NCI-H2107 treated with DMSO at 0.1 percent for 48 hours (cell line): Measurements from ENCODE around the gene SLC2A8.
A peak's percentile ranks its signal among the peaks of the same experiment; 100 is the strongest.

ENCODE experiments used
- DNase-seq: peaks from one replicate; lab custom pipeline; 2025; ENCODE audit not compliant: unreplicated experiment; lab: John Stamatoyannopoulos, UW

The SLC2A8 gene

DNA sequence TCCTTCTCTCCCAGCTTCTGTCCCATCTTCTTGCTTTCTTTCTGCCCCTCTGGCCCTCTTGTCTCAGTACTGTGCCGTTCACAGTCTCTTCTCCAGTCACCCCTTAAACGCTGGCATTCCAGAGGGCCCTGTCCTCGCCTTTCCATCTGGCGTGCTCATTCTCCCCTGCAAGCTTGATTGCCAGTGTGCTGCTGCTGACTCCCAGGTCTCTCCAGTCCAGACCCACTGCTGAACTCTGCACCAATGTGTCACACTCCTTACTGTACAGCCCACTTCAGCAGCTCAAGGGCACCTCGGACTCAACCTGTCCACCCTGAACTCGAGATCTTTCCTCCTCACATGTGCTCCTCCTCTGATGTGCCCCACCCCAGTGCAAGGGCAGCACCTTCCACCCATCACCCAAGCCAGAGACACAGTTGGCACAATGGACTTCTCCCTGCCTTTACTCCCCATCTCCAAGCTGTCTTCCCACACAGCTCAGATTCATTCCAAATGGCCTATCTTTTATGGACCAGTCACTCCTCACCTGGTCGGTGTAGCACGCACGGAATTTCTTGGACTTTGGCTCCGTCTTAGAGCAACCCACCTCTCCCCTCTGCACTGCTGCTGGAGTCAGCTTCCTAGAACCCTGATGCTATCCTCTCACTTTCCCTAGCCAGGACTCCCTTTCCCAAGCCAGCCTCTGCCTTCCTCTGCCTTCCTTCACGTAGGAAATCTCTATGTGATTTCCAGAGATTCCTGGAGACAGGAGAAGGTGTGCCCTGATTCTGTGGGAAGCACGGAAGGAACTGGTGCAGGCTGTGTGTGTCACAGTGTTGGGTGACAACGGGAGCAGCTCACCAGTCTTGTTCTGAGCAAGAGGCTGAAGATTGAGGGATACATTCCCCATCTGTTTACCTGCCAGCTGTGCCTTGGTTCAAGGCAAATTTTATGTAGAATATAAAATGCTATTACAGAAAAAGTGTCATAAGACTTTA is 26.0 kb upstream of the SLC2A8 start:
- DNase-seq, result no peak

DNA sequence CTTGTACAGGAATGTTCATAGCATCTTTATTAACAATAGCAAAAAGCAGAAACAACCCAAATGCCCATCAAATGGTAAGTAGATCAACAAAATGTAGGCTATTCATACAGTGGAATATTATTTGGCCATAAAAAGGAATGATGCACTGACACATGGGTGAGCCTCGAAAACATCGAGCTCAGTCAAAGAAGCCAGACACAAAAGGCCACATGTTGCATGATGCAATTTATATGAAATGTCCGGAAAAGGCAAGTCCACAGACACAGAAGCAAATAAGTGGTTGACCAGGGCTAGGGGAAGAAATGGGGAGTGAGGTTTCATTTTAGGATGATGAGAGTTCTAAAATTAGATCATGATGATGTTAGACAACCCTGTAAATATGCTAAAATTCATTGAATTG is 16.5 kb upstream of the SLC2A8 start:
- DNase-seq, result no peak

DNA sequence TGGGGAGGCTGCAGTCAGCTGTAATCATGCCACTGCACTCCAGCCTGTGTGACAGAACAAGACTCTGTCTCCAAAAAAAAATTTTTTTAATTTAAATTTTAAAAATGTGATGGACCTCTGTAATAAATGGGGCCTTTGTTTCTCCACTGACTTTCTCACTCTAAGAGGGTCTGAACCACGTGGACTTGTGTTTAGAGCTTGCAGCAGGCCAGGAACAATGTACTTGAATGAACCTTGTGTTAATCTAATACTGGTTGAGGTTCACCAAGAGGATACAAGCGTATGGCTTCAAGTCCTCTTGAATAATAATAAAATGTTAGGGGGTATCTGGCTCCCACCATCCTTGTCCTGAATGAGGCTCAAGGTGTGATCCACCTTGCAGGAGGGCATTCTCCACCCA is 14.4 kb upstream of the SLC2A8 start:
- DNase-seq, result no peak

DNA sequence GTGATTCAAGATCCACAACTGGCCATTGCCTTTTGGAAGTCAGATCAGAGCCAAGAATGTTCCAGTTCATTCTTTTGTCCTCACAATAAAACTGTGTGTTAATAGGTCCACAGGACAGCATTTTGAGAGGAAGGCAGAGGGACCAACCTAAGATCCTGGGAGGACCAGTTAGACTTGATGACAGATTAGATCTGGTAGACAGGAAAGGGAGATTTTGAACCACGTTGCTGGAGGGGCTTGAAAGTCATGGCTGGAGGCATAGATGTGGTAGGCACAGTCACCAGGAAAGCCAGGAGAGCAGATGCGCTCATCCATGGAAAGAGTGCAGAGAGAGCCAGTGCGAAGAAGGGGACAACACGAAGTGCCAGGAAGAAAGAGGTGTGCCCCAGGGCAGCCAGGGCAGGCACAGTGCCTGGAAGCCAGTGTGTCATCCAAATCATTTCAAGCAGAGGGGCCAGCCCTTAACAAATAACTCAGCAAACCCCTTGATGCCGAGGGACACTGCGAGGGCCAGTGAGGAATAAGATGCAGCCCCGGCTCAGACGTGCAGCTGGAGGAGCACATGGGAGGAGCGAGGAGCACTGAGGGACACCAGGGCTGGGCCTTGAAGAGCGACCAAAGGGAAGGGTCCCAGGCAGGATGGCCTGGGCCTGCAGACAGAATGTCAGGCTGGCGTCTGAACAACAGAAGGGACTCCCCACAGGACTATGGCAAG is 12.8 kb upstream of the SLC2A8 start:
- no peak for DNase-seq

DNA sequence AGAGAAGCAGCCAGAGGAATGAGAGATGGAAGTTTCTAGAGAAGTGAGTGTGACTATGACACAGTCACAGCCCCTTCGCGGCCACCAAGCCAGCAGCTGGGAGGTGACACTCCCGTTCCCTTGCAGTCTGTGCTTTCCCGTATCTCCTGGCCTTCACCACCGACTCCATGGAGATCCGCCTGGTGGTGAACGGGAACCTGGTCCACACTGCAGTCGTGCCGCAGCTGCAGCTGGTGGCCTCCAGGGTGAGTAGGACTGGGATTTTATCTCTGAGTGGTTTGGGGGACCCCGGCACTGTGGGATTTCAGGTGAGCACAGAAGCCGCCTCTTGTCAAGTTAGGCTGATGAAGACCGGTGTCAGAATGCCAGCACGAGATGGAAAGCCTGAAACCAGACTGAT is 12.1 kb upstream of the SLC2A8 start:
- DNase-seq, result no peak

DNA sequence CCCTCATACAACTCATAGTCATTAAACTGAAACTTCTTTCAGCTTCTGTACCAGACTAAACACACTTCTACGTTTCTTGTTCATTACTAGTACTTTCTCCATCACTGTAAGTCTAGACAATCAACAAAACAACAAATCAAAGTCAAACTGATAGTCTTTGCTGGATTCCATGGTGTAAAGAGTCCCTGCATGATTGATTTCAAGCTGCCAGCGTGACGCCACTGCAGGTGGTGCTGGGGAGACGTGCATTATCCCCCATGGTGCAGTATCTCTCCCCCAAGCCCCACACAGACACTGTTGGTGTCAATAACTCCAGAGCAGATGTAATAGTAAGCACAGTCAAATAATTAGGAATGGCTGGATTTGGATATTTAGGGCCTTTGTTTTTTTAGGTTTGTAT is 10.7 kb upstream of the SLC2A8 start:
- DNase-seq, result no peak

DNA sequence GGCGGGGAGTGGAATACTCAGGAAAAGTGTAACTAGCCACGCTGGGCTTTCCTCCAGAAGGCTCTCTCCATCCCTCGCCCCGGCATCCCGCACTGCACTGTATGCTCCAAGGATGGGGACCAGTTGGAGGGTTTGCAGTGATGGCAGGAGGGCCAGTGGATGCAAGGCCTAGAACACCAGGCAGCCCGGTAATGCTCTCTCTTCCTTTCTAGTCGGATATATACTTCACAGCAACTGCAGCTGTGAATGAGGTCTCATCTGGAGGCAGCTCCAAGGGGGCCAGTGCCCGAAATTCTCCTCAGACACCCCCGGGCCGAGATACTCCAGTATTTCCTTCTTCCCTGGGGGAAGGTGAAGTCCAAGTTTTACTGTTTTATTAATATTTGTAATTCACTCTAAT is 10.0 kb upstream of the SLC2A8 start:
- DNase-seq, result no peak

DNA sequence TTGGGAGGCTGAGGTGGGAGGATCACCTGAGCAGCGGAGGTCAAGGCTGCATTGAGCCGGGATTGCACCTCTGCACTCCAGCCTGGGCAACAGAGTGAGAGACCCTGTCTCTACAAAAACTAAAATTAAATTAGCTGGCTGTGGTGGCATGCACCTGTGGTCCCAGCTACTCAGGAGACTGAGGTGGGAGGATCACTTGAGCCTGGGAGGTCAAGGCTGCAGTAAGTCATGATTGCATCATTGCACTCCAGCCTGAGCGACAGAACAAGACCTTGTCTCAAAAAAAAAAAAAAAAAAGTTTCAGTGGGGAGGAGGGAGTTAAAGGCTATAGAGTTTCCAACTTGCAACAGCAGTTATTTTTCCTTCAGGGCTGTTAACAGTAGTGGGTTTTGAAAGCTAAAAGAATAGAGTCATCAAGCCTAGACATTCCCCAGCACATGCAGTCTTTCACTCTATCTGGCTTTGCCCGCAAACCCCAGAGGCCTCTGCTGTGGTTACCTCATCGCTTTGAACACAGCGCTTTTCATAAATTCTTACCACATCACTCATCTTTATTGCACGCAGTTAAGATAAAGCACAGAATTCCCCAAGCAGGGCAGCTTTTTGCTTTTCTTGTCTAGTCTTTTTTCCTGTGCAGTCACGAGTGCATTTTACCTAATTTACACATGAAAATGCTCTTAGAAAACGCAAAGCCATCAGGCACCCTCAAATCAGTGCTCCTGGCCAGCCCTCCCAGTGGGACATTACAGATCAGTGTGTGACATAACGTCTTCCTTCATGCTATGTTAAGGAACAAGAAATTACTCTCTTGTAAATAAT is 8.7 kb upstream of the SLC2A8 start:
- DNase-seq, result peak; percentile 31

DNA sequence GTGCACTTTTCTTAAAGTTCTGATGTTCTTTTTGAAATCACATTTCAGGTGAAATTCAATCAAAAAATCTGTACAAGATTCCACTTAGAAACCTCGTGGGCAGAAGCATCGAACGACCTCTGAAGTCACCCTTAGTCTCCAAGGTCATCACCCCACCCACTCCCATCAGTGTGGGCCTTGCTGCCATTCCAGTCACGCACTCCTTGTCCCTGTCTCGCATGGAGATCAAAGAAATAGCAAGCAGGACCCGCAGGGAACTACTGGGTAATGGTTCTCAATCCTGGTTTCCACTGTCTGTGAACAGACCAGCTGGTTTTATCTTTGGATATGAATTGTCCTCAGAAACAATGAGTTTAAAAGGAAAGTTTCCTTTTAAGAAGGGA is 8.1 kb upstream of the SLC2A8 start:
- DNase-seq, result no peak

DNA sequence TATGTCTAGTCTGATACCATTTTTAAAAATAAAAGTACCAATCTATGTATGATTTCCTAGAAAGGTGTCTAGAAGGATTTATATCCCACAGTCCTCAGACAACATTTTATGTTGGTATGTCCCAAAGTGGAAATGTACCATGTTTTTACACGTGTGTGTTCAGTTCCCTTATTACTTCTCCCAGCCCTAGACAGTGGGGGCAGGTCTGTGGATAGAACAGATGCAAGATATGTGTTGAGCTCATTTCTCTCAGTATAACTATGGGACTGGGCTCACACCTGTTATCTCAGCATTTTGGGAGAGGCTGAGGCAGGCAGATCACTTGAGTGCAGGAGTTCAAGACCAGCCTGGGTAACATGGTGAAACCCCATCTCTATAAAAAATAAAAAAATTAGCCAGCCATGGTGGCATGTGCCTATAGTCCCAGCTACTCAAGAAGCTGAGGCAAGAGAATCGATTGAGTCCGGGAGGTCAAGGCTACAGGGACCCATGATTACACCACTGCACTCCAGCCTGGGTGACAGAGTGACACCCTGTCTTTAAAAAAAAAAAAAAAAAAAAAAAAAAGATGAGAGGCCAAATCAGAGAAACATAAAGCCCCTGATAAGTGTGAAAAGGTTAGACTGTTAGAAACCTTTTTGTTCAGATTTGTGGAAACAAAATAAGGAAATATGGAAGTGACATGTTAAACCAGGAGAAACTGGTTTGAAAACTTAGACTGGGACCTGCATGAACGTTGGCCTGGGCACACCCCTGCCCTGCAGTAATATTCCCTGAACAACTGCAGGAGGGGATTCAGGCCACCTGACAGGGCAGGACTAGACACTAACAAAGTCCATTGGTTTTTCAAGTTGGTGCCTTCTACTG is 7.4 kb upstream of the SLC2A8 start:
- DNase-seq, result no peak

DNA sequence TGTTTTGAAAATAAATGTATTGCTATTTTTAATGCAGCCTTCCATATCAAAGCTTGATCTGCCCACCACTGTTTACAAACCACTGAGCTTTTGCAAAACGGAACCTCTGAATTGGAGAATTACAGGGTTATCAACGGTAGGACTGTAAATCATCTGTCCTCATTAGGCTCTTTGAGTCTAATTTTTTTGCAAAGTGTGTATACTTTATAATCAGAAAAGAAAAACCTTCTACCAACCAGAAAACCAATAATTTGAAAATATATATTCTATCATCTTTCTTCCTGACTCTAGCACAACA is 6.8 kb upstream of the SLC2A8 start:
- DNase-seq, result no peak

DNA sequence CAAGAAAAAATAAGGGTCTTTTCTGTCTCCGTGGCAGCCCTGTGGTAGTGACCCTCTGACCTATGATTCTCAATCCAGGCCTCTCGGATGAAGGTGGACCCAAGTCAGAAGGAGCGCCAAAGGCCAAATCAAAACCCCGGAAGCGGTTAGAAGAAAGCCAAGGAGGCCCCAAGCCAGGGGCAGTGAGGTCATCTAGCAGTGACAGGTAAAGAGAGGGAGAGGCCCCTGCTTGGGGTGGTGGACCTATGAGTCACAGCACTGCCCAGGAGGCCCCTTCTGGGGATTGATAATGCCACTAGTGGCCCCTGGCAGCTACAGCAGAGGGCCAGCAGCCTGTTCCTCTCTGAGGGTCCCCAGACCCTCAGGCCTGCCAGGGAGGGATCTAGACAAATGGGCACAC is 6.4 kb upstream of the SLC2A8 start:
- no peak for DNase-seq

DNA sequence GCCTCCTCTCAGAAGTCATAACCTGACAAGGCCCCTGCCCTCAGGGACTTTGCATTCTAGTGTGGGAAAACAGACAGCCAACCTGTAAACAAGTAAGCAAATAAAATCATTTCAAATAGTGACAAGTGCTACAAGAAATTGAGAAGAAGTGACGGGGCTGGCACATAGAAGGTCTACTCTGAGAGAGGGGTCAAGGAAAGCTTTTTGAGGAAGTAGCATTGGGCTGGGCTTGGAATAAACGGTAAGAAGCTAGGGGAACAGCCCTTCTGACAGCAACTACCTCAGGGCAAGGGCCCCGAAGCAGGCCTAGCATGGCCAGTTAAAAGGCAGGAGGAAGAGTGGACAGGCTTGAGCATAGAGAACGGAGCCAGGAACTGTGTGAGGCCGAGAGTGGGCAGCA is 4.8 kb upstream of the SLC2A8 start:
- DNase-seq, result no peak

DNA sequence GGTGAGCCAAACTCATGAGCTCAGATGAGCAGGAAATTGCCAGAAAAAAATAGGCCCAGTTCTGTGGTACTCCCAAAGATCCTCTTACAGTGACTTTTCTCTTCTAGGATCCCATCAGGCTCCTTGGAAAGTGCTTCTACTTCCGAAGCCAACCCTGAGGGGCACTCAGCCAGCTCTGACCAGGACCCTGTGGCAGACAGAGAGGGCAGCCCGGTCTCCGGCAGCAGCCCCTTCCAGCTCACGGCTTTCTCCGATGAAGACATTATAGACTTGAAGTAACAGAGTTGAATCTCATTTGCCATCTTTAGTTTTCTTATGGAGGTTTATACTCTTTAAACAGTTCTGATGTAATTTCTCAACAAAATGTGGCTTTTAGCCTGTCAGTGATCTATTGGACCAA is 4.0 kb upstream of the SLC2A8 start:
- no peak for DNase-seq

DNA sequence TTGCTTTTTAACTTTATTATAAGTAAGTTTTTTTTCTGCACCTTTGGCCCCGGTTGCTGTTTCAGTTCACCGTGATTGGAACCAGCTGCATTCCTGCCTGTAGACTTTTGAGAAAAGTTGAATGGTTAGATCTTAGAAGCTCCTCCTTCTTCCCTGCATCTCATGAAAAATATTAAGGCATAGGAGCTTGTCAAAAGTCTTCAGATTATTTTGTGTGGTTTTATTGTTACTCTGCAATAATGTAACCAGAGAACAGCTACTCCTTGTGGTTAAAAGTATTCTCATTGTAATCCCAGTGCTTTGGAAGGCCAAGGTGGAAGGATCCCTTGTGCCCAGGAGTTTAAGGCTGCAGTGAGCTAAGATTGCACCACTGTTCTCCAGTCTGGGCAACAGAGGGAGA is 3.3 kb upstream of the SLC2A8 start:
- DNase-seq, result no peak

DNA sequence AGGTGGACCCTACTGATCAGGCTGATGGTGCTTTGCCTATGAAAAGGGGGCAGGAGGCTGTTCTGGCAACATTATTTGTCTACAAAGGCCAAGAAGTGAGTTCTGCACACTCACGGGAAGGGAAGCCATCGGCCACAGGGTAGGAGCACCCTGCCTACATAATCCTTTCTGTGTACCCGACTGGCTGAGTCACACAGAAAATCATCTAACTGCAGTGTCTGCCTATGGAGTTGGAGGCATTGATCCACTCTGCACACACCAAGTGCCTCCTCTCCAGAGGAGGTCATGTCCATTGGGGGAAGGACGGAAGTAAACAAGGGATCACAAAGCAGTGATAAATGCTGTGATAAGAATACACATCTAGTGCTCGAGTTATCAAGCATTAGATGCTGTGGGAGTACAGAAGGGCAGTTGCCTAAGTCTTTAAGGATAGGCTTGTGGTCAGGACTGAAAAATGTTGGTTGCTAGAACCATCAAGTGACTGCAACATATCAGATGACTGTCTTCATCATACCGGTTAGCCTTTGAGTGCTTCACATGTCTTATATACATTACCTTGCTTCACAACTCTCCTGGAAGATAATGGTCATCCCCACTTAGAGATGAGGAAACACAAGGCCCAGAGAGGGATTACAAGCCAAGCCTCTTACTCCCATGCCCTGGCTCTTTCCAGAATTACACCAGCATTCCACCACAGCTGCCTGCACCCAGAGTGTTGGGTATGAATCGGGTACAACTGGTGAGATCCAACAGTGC is 1.3 kb upstream of the SLC2A8 start:
- no peak for DNase-seq

DNA sequence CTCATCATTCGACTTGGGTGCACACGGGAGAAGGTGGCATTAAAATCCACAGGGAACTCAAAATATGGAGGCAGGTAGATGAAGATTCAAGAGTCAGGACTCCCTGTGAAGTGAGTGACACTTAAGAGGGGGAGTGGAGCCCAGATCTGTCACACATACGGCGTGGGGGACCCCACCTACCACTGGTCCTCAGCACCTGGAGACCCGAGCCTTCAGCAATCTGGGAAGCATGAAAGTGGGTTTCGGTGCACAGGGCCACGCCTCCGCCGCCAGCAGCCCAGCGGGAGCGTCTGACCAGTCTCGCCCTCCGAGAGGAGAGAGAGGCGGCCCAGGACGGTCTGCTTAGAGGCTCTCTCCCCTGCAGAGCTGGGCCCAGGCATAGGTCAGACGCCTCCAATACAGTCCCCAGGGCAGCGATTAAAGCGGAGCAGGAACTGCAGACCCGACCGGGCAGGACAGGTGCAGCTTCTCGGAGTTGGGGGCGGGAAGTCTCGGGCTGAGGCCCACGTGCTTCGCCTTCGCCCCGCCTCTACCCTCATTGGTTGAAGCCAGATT is 639 bp upstream of the SLC2A8 start:
- no peak for DNase-seq

DNA sequence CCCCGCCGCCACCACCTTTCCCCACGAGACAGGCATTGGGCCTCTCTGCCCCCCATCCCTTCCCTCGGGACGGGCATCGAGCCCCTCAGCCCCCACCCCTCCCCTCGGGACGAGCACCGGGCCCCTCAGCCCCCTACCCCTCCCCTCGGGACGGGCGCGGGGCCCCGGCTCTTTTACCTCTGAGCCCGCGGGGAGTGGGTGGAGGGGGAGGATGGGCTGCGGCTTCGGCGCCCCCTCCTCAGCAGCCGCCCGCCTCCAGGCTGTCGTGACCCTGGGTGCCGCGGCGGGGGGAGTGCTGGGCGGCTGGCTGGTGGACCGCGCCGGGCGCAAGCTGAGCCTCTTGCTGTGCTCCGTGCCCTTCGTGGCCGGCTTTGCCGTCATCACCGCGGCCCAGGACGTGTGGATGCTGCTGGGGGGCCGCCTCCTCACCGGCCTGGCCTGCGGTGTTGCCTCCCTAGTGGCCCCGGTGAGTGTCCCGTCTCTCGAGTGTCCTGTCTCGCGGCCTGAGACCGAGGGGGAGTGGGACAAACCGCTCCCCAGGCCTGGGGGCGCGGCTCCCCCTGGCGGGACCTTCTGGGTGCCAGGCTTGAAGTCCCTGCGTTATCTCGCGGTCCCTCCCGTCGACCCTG is 791 bp downstream of the SLC2A8 start:
- no peak for DNase-seq

DNA sequence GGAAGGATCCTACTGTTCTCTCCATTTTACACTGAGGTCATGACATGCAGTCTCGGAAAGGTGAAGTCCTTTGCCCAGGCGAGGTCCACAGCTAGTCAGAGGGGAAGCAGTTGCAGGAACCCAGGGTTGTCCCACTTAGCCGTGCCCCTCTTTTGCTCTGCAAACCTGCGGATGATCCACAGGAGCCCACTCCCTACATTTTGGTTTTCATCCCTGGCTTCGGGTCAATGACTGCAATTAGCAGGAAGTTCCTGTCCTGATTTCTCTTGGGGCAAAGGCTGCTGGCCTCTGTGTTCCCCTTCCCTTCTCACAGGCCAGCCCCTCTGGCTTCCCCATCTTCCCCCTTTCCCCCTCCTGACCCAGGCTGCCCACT is 1.3 kb downstream of the SLC2A8 start:
- DNase-seq, result no peak
